DND-41 (cell line): ENCODE measurements around the gene SLC18A2.

Source experiments
- ATAC-seq: fragments of 200-7000 bp; cut with Tn5 transposase; 3 replicates; pipeline ENCODE4 v1.9.1; 2021; ENCODE audit warnings: low read depth; ENCODE audit not compliant: insufficient read depth
- DNase-seq: peaks from one replicate; pipeline ENCODE4 v3.0.0-alpha.2; 2020
- H2AFZ ChIP-seq: 2 replicates; pipeline ENCODE4 v1.6.0; 2012; ENCODE audit warnings: low read depth, low read length
- H3K27ac ChIP-seq: 2 replicates; pipeline ENCODE4 v1.5.1; 2012; ENCODE audit warnings: low read length, inconsistent platforms
- H3K27me3 ChIP-seq: fragments of 200-600 bp; sonication (generic); 2 replicates; pipeline ENCODE4 v1.6.0; 2012; ENCODE audit warnings: low read length, mild to moderate bottlenecking, inconsistent platforms; ENCODE audit not compliant: insufficient read depth, poor library complexity
- H3K36me3 ChIP-seq: 2 replicates; pipeline ENCODE4 v1.5.1; 2012; ENCODE audit warnings: low read length, inconsistent platforms; ENCODE audit not compliant: insufficient read depth
- H3K4me1 ChIP-seq: 2 replicates; pipeline ENCODE4 v1.5.1; 2012; ENCODE audit warnings: mild to moderate bottlenecking, low read length; ENCODE audit not compliant: insufficient read depth
- H3K4me2 ChIP-seq: 2 replicates; pipeline ENCODE4 v1.6.0; 2012; ENCODE audit warnings: mild to moderate bottlenecking, moderate library complexity, low read length, inconsistent platforms; ENCODE audit not compliant: insufficient read depth
- H3K4me3 ChIP-seq, 2 experiments: fragments of 200-600 bp in 1 of 2; shearing (Covaris generic) in 1 of 2; 2 replicates each; pipeline ENCODE4 v1.5.1; 2012 to 2016; ENCODE audit warnings: inconsistent platforms in 2 of 2, low read length in 2 of 2, mild to moderate bottlenecking in 2 of 2, low read depth in 1 of 2, moderate library complexity in 1 of 2
- H3K79me2 ChIP-seq: 2 replicates; pipeline ENCODE4 v1.6.0; 2012; ENCODE audit warnings: low read length, inconsistent platforms; ENCODE audit not compliant: insufficient read depth
- H3K9ac ChIP-seq: 2 replicates; pipeline ENCODE4 v1.6.0; 2012; ENCODE audit warnings: low read depth, mild to moderate bottlenecking, inconsistent platforms, low read length, moderate library complexity
- H3K9me3 ChIP-seq: 2 replicates; pipeline ENCODE4 v1.5.1; 2012; ENCODE audit warnings: low read length, moderate library complexity, mild to moderate bottlenecking, inconsistent platforms; ENCODE audit not compliant: insufficient read depth, severe bottlenecking
- H4K20me1 ChIP-seq: 2 replicates; pipeline ENCODE4 v1.6.0; 2012; ENCODE audit warnings: low read length; ENCODE audit not compliant: insufficient read depth
- CTCF ChIP-seq: IDR thresholded peaks from 2 replicates; pipeline ENCODE4 v1.5.1; 2012; ENCODE audit warnings: borderline replicate concordance, low read length, moderate library complexity, mild to moderate bottlenecking; ENCODE audit not compliant: poor library complexity, severe bottlenecking; ENCODE audit errors: extremely low read depth
- EZH2 ChIP-seq: IDR thresholded peaks from 3 replicates; pipeline ENCODE4 v1.6.1; 2012; ENCODE audit warnings: borderline replicate concordance, low read depth, mild to moderate bottlenecking, moderate library complexity, low read length, inconsistent platforms; ENCODE audit not compliant: severe bottlenecking

SLC18A2 gene

GRCh38 chr10:117204316-117204715 is 36.6 kb upstream of the SLC18A2 start:
- H4K20me1 ChIP-seq = no peaks in the 10 kb centered on the region; the same call in 1 of the 2 replicates
- TF ChIP-seq EZH2 = no peak
- no peak for TF ChIP-seq CTCF
- H3K27me3 ChIP-seq = no peaks in the 10 kb centered on the region
- H3K9ac ChIP-seq = no peak overlapping the region
- H3K9me3 ChIP-seq = no peaks in the 10 kb centered on the region
- no peak overlapping the region for H3K4me3 ChIP-seq
- no peak overlapping the region for H3K27ac ChIP-seq
- ATAC-seq (no peak), DNase-seq (no peak)
- H3K4me1 ChIP-seq = no peaks in the 10 kb centered on the region
- no peak overlapping the region for H2AFZ ChIP-seq
- H3K79me2 ChIP-seq = no peaks in the 10 kb centered on the region
- H3K36me3 ChIP-seq = no peaks in the 10 kb centered on the region
- H3K4me2 ChIP-seq = no peak overlapping the region

- Histone ChIP-seq H3K4me1 (no peaks in the 10 kb centered on the region), H3K27ac (no peak overlapping the region), H3K27me3 (no peaks in the 10 kb centered on the region), H4K20me1 (no peaks in the 10 kb centered on the region), H3K79me2 (no peaks in the 10 kb centered on the region), H2AFZ (no peak overlapping the region), H3K9me3 (no peaks in the 10 kb centered on the region), H3K9ac (no peak overlapping the region), H3K4me3 (no peak overlapping the region), H3K4me2 (no peak overlapping the region), H3K36me3 (no peaks in the 10 kb centered on the region)
- TF ChIP-seq CTCF (no peak), EZH2 (no peak)
- no peak for ATAC-seq
- DNase-seq = no peak
Measured at GRCh38 chr10:117212176-117212575, 28.7 kb upstream of the SLC18A2 start.

GRCh38 chr10:117214401-117214800 is 26.5 kb upstream of the SLC18A2 start:
- no peak overlapping the region for H2AFZ ChIP-seq
- no peak for ATAC-seq
- TF ChIP-seq EZH2 (no peak), CTCF (no peak)
- H3K79me2 ChIP-seq = no peaks in the 10 kb centered on the region
- no peaks in the 10 kb centered on the region for H4K20me1 ChIP-seq
- H3K4me3 ChIP-seq = no peak overlapping the region
- no peak overlapping the region for H3K4me2 ChIP-seq
- H3K27me3 ChIP-seq = no peaks in the 10 kb centered on the region
- no peaks in the 10 kb centered on the region for H3K9me3 ChIP-seq
- DNase-seq = no peak
- H3K9ac ChIP-seq = no peak overlapping the region
- H3K27ac ChIP-seq = no peak overlapping the region
- H3K4me1 ChIP-seq = no peaks in the 10 kb centered on the region
- no peaks in the 10 kb centered on the region for H3K36me3 ChIP-seq

- no peak for DNase-seq
- Histone ChIP-seq H3K36me3 (no peaks in the 10 kb centered on the region), H4K20me1 (no peaks in the 10 kb centered on the region), H3K79me2 (no peaks in the 10 kb centered on the region), H3K4me1 (no peaks in the 10 kb centered on the region), H3K4me2 (no peak overlapping the region), H2AFZ (no peak overlapping the region), H3K9me3 (no peaks in the 10 kb centered on the region), H3K4me3 (no peak overlapping the region), H3K27me3 (no peaks in the 10 kb centered on the region), H3K27ac (no peak overlapping the region), H3K9ac (no peak overlapping the region)
- TF ChIP-seq EZH2 (no peak), CTCF (no peak)
- no peak for ATAC-seq
Measured at GRCh38 chr10:117215079-117215478, 25.8 kb upstream of the SLC18A2 start.
